Right lobe of liver (tissue), 4 donors: ENCODE measurements around the gene SORBS2.

Experiments
- CTCF ChIP-seq, 4 donors: fragments of 200-600 bp in 3 of 4; fragments of 450-650 bp in 1 of 4; IDR thresholded peaks; one replicate each; pipeline versions ENCODE4 v1.5.1 to v1.8.0; 2016 to 2022; ENCODE audit warnings: antibody characterized with exemption in 4 of 4, mild to moderate bottlenecking in 2 of 4
- POLR2A ChIP-seq: fragments of 450-650 bp; IDR thresholded peaks from one replicate; pipeline ENCODE4 v1.6.1; 2017; ENCODE audit warnings: antibody characterized with exemption, mild to moderate bottlenecking
- donor health status: DM: no; HTN: no; CAD: no.
- donor health status: DM: no; HTN: no; CAD: no.
- donor health status: DM: no; HTN: yes; CAD: no.

- TF ChIP-seq CTCF (IDR thresholded peaks at IDR 0.05) (no peak), POLR2A (no peak)
These were observed 103.6 kb downstream of the SORBS2 start for GRCh38 chr4:185708348-185708747.
